OCI-LY1 (cell line): Measurements from ENCODE around the gene NLRP9.

Experiments used
- H2AFZ ChIP-seq: fragments of 200-600 bp; sonication (generic), shearing (Covaris generic); 2 replicates; pipeline ENCODE4 v1.6.0; 2014; ENCODE audit warnings: antibody characterized with exemption, mild to moderate bottlenecking, low read length
- H3F3A ChIP-seq: fragments of 200-600 bp; sonication (generic), shearing (Covaris generic); 2 replicates; pipeline ENCODE4 v1.6.0; 2014; ENCODE audit warnings: mild to moderate bottlenecking, antibody characterized with exemption, low read length, moderate library complexity; ENCODE audit not compliant: insufficient read depth
- H3K27ac ChIP-seq: fragments of 200-600 bp; sonication (generic); 2 replicates; pipeline ENCODE4 v1.5.1; 2014; ENCODE audit warnings: low read length, mixed run types, mild to moderate bottlenecking, low read depth; ENCODE audit not compliant: poor library complexity, severe bottlenecking
- H3K27me3 ChIP-seq: fragments of 200-600 bp; sonication (generic); 2 replicates; pipeline ENCODE4 v1.6.0; 2014; ENCODE audit warnings: antibody characterized with exemption, mild to moderate bottlenecking, low read length, moderate library complexity; ENCODE audit not compliant: insufficient read depth
- H3K36me3 ChIP-seq: fragments of 200-600 bp; sonication (generic); 2 replicates; pipeline ENCODE4 v1.6.1; 2014; ENCODE audit warnings: mild to moderate bottlenecking, antibody characterized with exemption, low read length, moderate library complexity, mixed read lengths; ENCODE audit not compliant: insufficient read depth
- H3K4me1 ChIP-seq: fragments of 200-600 bp; sonication (generic); 2 replicates; pipeline ENCODE4 v1.5.1; 2014; ENCODE audit warnings: mild to moderate bottlenecking, low read length, moderate library complexity; ENCODE audit not compliant: insufficient read depth, severe bottlenecking
- H3K4me2 ChIP-seq: fragments of 200-600 bp; sonication (generic), shearing (Covaris generic); 2 replicates; pipeline ENCODE4 v1.6.1; 2014; ENCODE audit warnings: low read length
- H3K4me3 ChIP-seq: fragments of 200-600 bp; sonication (generic); 2 replicates; pipeline ENCODE4 v1.5.1; 2014; ENCODE audit warnings: low read length, low read depth, mild to moderate bottlenecking, mixed read lengths; ENCODE audit not compliant: poor library complexity, severe bottlenecking
- H3K79me2 ChIP-seq: fragments of 200-600 bp; shearing (Covaris generic); 2 replicates; pipeline ENCODE4 v1.6.1; 2016; ENCODE audit warnings: mixed run types, low read length, mixed read lengths; ENCODE audit not compliant: insufficient read depth
- H3K9ac ChIP-seq: fragments of 200-600 bp; sonication (generic), shearing (Covaris generic); 2 replicates; pipeline ENCODE4 v1.6.1; 2014; ENCODE audit warnings: mild to moderate bottlenecking, low read length, mixed read lengths
- H3K9me2 ChIP-seq: fragments of 200-600 bp; sonication (generic), shearing (Covaris generic); 2 replicates; pipeline ENCODE4 v1.6.1; 2014; ENCODE audit warnings: low read depth, mild to moderate bottlenecking, low read length, mixed read lengths
- H3K9me3 ChIP-seq: fragments of 200-600 bp; shearing (Covaris generic); 2 replicates; pipeline ENCODE4 v1.6.1; 2014; ENCODE audit warnings: low read length, mixed read lengths
- H4K20me1 ChIP-seq: fragments of 200-600 bp; sonication (generic), shearing (Covaris generic); 2 replicates; pipeline ENCODE4 v1.6.0; 2016; ENCODE audit warnings: mild to moderate bottlenecking, low read length; ENCODE audit not compliant: insufficient read depth
- EZH2 ChIP-seq: fragments of 200-600 bp; sonication (generic), shearing (Covaris generic); IDR thresholded peaks from 2 replicates; pipeline ENCODE4 v1.8.0; 2017; ENCODE audit warnings: borderline replicate concordance, mixed run types, mild to moderate bottlenecking, antibody characterized with exemption, low read length, moderate library complexity, mixed read lengths
- TF ChIP-seq, protein P1 (sequence below): fragments of 200-600 bp; sonication (generic), shearing (Covaris generic); IDR thresholded peaks from 2 replicates; pipeline ENCODE4 v1.5.1; 2017; ENCODE audit warnings: mild to moderate bottlenecking, antibody characterized with exemption, low read length, moderate library complexity, mixed read lengths

NLRP9 gene

GRCh38 chr19:55717251-55717650 lies 21.0 kb downstream of the NLRP9 start:
- no peaks in the 10 kb centered on the region for H3K4me1 ChIP-seq
- peaks cover 14% of the 10 kb centered on the region; the same call in 1 of the 2 replicates for H3K9me3 ChIP-seq
- H3K79me2 ChIP-seq: no peaks in the 10 kb centered on the region
- no peaks in the 10 kb centered on the region for H3K9me2 ChIP-seq
- no peak overlapping the region for H3K4me2 ChIP-seq
- H3K36me3 ChIP-seq: no peaks in the 10 kb centered on the region
- TF ChIP-seq EZH2: no peak
- TF ChIP-seq, protein P1, sequence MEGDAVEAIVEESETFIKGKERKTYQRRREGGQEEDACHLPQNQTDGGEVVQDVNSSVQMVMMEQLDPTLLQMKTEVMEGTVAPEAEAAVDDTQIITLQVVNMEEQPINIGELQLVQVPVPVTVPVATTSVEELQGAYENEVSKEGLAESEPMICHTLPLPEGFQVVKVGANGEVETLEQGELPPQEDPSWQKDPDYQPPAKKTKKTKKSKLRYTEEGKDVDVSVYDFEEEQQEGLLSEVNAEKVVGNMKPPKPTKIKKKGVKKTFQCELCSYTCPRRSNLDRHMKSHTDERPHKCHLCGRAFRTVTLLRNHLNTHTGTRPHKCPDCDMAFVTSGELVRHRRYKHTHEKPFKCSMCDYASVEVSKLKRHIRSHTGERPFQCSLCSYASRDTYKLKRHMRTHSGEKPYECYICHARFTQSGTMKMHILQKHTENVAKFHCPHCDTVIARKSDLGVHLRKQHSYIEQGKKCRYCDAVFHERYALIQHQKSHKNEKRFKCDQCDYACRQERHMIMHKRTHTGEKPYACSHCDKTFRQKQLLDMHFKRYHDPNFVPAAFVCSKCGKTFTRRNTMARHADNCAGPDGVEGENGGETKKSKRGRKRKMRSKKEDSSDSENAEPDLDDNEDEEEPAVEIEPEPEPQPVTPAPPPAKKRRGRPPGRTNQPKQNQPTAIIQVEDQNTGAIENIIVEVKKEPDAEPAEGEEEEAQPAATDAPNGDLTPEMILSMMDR: no peak
- no peak overlapping the region for H2AFZ ChIP-seq
- H3K9ac ChIP-seq: no peak overlapping the region
- H3K27ac ChIP-seq: no peak overlapping the region
- no peak overlapping the region for H3K4me3 ChIP-seq
- H3F3A ChIP-seq: no peaks in the 10 kb centered on the region
- no peaks in the 10 kb centered on the region for H4K20me1 ChIP-seq
- H3K27me3 ChIP-seq: no peaks in the 10 kb centered on the region; the same call in 1 of the 2 replicates

DNA sequence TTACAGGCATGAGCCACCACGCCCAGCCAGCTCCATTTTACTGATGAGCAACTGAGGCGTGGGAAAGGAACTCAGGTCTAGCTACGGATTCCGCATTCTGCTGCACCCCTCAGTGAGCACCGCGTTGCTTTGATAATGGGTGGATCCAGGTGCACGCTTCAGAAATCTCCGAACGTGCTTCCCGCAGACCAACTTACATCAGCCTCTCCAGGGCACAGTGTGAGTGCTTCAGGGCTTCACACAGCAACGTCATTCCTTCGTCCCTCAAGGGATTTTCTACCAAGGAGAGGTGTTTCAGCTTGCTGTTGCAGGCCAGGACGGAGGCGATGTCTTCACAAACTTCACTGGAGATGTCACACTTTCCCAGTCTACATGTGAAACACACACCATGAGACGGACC lies 21.7 kb downstream of the NLRP9 start:
- TF ChIP-seq, protein P1: no peak
- no peak for TF ChIP-seq EZH2

GRCh38 chr19:55712804-55713631 lies 25.2 kb downstream of the NLRP9 start:
- H3K36me3 ChIP-seq: no peaks in the 10 kb centered on the region
- TF ChIP-seq, protein P1: no peak
- TF ChIP-seq EZH2: no peak
- no peak overlapping the region for H3K9ac ChIP-seq
- H2AFZ ChIP-seq: no peak overlapping the region
- H3K79me2 ChIP-seq: no peaks in the 10 kb centered on the region
- no peaks in the 10 kb centered on the region for H3K9me2 ChIP-seq
- H3K4me1 ChIP-seq: no peaks in the 10 kb centered on the region
- no peaks in the 10 kb centered on the region for H3K9me3 ChIP-seq
- H3K27ac ChIP-seq: no peak overlapping the region
- no peak overlapping the region for H3K4me3 ChIP-seq
- no peak overlapping the region for H3K4me2 ChIP-seq
- no peaks in the 10 kb centered on the region; the same call in 1 of the 2 replicates for H3K27me3 ChIP-seq
- H3F3A ChIP-seq: no peaks in the 10 kb centered on the region
- H4K20me1 ChIP-seq: no peaks in the 10 kb centered on the region

More for the DNA sequence above, 21.7 kb downstream of the NLRP9 start:
- Histone ChIP-seq H3F3A (no peaks in the 10 kb centered on the region), H3K9ac (no peak overlapping the region), H3K27ac (no peak overlapping the region), H3K9me3 (peaks cover 10% of the 10 kb centered on the region; the same call in 1 of the 2 replicates), H3K36me3 (no peaks in the 10 kb centered on the region), H3K79me2 (no peaks in the 10 kb centered on the region), H4K20me1 (no peaks in the 10 kb centered on the region), H3K27me3 (no peaks in the 10 kb centered on the region; the same call in 1 of the 2 replicates), H3K4me3 (no peak overlapping the region), H3K4me2 (no peak overlapping the region), H3K4me1 (no peaks in the 10 kb centered on the region), H2AFZ (no peak overlapping the region), H3K9me2 (no peaks in the 10 kb centered on the region)
